A549 (cell line): Measurements from ENCODE around the gene SBF2. TPM values are rescaled to one million over a fixed set of nuclear protein-coding genes. Genes with fewer than 3 reads are reported as not detected.
A peak's percentile ranks its signal among the peaks of the same experiment; 100 is the strongest.

Experiments used
- ATAC-seq, 2 experiments: fragments of 200-7000 bp in 1 of 2; fragments of >200 bp in 1 of 2; cut with Nextera tagmentation in 1 of 2; cut with Tn5 transposase in 1 of 2; 3 replicates each; pipeline versions ENCODE4 v1.8.0 to v1.9.1; 2018 to 2020; ENCODE audit warnings: mild to moderate bottlenecking in 1 of 2, moderate library complexity in 1 of 2
- CTCF ChIA-PET: fragments of 300-600 bp; sonication (Branson Sonifier 250); formaldehyde crosslinking; extraction: SDS; loops from one replicate; lab custom pipeline; 2021; ENCODE audit warnings: antibody characterized with exemption, inconsistent platforms; lab: Yijun Ruan, JAX
- POLR2A ChIA-PET: fragments of 350-600 bp; formaldehyde crosslinking; extraction: SDS; loops from one replicate; lab custom pipeline; 2021; ENCODE audit warnings: antibody characterized with exemption, inconsistent platforms; lab: Yijun Ruan, JAX
- DNase-seq, 2 experiments: peaks; one replicate each; pipeline versions ENCODE4 v3.0.0 to v3.0.0-alpha.2; 2011 to 2016; ENCODE audit warnings: low read depth in 1 of 2, low spot score in 1 of 2
- FAIRE-seq: peaks from 2 replicates; lab custom pipeline; 2011; peaks lifted over from hg19 to GRCh38; lab: Jason Lieb, UNC
- H3K27ac ChIP-seq, 2 experiments: fragments of >200 bp; sonication (Bioruptor Twin); formaldehyde crosslinking; 3 replicates each; pipeline ENCODE4 v1.5.1; 2016 to 2017
- H3K4me1 ChIP-seq: fragments of >200 bp; sonication (Bioruptor Twin); formaldehyde crosslinking; 3 replicates; pipeline ENCODE4 v1.6.1; 2016
- H3K4me2 ChIP-seq: fragments of >200 bp; sonication (Bioruptor Twin); formaldehyde crosslinking; 3 replicates; pipeline ENCODE4 v1.6.1; 2016
- H3K4me3 ChIP-seq: fragments of >200 bp; sonication (Bioruptor Twin); formaldehyde crosslinking; 3 replicates; pipeline ENCODE4 v1.5.1; 2016
- H3K9me3 ChIP-seq: fragments of >200 bp; sonication (Bioruptor Twin); formaldehyde crosslinking; 3 replicates; pipeline ENCODE4 v1.6.1; 2016
- ATOH8 ChIP-seq: fragments of 250-450 bp; sonication (Bioruptor Pico); IDR thresholded peaks from 2 replicates; pipeline ENCODE4 v1.5.0; 2020; ENCODE audit warnings: low read depth, mild to moderate bottlenecking, moderate library complexity
- CBX8 ChIP-seq: fragments of 200-600 bp; sonication (generic); IDR thresholded peaks from 2 replicates; pipeline ENCODE4 v1.6.1; 2016
- CEBPB ChIP-seq, 2 experiments: fragments of >200 bp in 1 of 2; sonication (Bioruptor Twin) in 1 of 2; formaldehyde crosslinking in 1 of 2; IDR thresholded peaks; 2 replicates each; pipeline ENCODE4 v1.6.1; 2012 to 2016
- CHD2 ChIP-seq: fragments of 150-350 bp; IDR thresholded peaks from 2 replicates; pipeline ENCODE4 v1.6.1; 2014; ENCODE audit warnings: low read length; ENCODE audit not compliant: partially characterized antibody
- CTCF ChIP-seq: fragments of >200 bp; sonication (Bioruptor Twin); formaldehyde crosslinking; IDR thresholded peaks from 3 replicates; pipeline ENCODE4 v1.5.1; 2016
- EHMT2 ChIP-seq: fragments of 200-600 bp; sonication (generic); IDR thresholded peaks from 2 replicates; pipeline ENCODE4 v1.6.1; 2016; ENCODE audit warnings: antibody characterized with exemption, low read depth, mild to moderate bottlenecking, moderate library complexity
- ELK1 ChIP-seq: fragments of 150-350 bp; IDR thresholded peaks from 2 replicates; pipeline ENCODE4 v1.6.1; 2014; ENCODE audit warnings: low read depth, mild to moderate bottlenecking, low read length
- EP300 ChIP-seq, 2 experiments: fragments of >200 bp; sonication (Bioruptor Twin); formaldehyde crosslinking; IDR thresholded peaks; 2 replicates in 1 of 2; 3 replicates in 1 of 2; pipeline ENCODE4 v1.6.1; 2016 to 2017
- FOXS1 ChIP-seq: fragments of 250-450 bp; sonication (Bioruptor Pico); IDR thresholded peaks from 2 replicates; pipeline ENCODE4 v1.5.0; 2020; ENCODE audit warnings: mild to moderate bottlenecking, moderate library complexity
- HOXA7 ChIP-seq: fragments of 250-450 bp; sonication (Bioruptor Pico); IDR thresholded peaks from 2 replicates; pipeline ENCODE4 v1.5.0; 2020; ENCODE audit warnings: mild to moderate bottlenecking, moderate library complexity
- KDM5A ChIP-seq: fragments of 200-600 bp; sonication (generic); IDR thresholded peaks from 2 replicates; pipeline ENCODE4 v1.6.1; 2016; ENCODE audit warnings: antibody characterized with exemption, mild to moderate bottlenecking
- MAX ChIP-seq: IDR thresholded peaks from 2 replicates; pipeline ENCODE4 v1.6.1; 2012
- MAZ ChIP-seq: fragments of 150-350 bp; IDR thresholded peaks from 2 replicates; pipeline ENCODE4 v1.6.1; 2014; ENCODE audit warnings: antibody characterized with exemption, low read depth, low read length, borderline replicate concordance
- NFE2L2 ChIP-seq: fragments of 150-350 bp; conservative IDR thresholded peaks from 2 replicates; pipeline ENCODE4 v1.6.1; 2014; ENCODE audit warnings: low read length
- NR3C1 ChIP-seq: fragments of >200 bp; sonication (Bioruptor Twin); formaldehyde crosslinking; IDR thresholded peaks from 3 replicates; pipeline ENCODE4 v1.6.1; 2017
- PBX3 ChIP-seq: IDR thresholded peaks from 2 replicates; pipeline ENCODE4 v1.6.1; 2012
- POLR2A ChIP-seq: IDR thresholded peaks from 2 replicates; pipeline ENCODE4 v1.6.1; 2012; ENCODE audit warnings: mild to moderate bottlenecking, low read length
- POLR2AphosphoS2 ChIP-seq: conservative IDR thresholded peaks from 2 replicates; pipeline ENCODE4 v1.6.1; 2012; ENCODE audit warnings: low read length, improper control_type of control experiment, inconsistent platforms
- RAD21 ChIP-seq, 2 experiments: fragments of >200 bp in 1 of 2; sonication (Bioruptor Twin) in 1 of 2; formaldehyde crosslinking in 1 of 2; IDR thresholded peaks in 1 of 2; conservative IDR thresholded peaks in 1 of 2; 2 replicates in 1 of 2; 3 replicates in 1 of 2; pipeline ENCODE4 v1.6.1; 2012 to 2018; ENCODE audit warnings: inconsistent platforms in 1 of 2
- RCOR1 ChIP-seq: fragments of 150-350 bp; IDR thresholded peaks from 2 replicates; pipeline ENCODE4 v1.6.1; 2014; ENCODE audit warnings: antibody characterized with exemption, low read length, low read depth
- REST ChIP-seq: fragments of 200-600 bp; sonication (generic); IDR thresholded peaks from 2 replicates; pipeline ENCODE4 v1.6.1; 2016; ENCODE audit warnings: antibody characterized with exemption, mild to moderate bottlenecking, moderate library complexity
- SMC3 ChIP-seq: fragments of >200 bp; sonication (Bioruptor Twin); formaldehyde crosslinking; IDR thresholded peaks from 3 replicates; pipeline ENCODE4 v1.6.1; 2018; ENCODE audit warnings: inconsistent platforms
- TFCP2L1 ChIP-seq: fragments of 250-450 bp; sonication (Bioruptor Pico); IDR thresholded peaks from 2 replicates; pipeline ENCODE4 v1.5.0; 2021; ENCODE audit warnings: mild to moderate bottlenecking
- WGBS: methylation state at CpG from one replicate; pipeline ENCODE4 v1.1.6; 2017; ENCODE audit errors: missing lambda C conversion rate; 5-methylcytosine and 5-hydroxymethylcytosine counted together
- polyA plus RNA-seq, 4 experiments: library from polyadenylated mRNA; depleted of rRNA in 3 of 4; stranded (reverse); fragments of >200 nt; fragmentation: RNase III in 1 of 4; extraction: RNeasy Plus Mini Kit Qiagen cat#74134 plus additional on column Dnase treatment in 1 of 4; gene quantifications; 2 replicates in 3 of 4; 3 replicates in 1 of 4; pipeline ENCODE4 v1.2.3, GENCODE V29; 2011 to 2017

SBF2 gene
- polyA plus RNA-seq, 2 of the 4 experiments (the other 2 are of a cell fraction), result 11.1 to 49.6 TPM

- ChIA-PET CTCF (interaction anchor here (0.6 kb wide), 1 partner anchor 14 kb away, joined by 3 read pairs; no protein-coding TSS in a partner anchor), POLR2A (no interaction called here)
- no peak overlapping the region for H3K27ac ChIP-seq
- TF ChIP-seq EHMT2 (0 out of 2 replicates have a peak, but pooled peaks have one; percentile 43), EP300 (IDR thresholded peaks at IDR 0.05) (no peak), RCOR1 (no peak)
- ATAC-seq, result no peak
- FAIRE-seq, result no peak
- 92% methylated on average over 4 of the region's 4 CpGs for WGBS
- peaks cover 31% of the 10 kb centered on the region for H3K4me1 ChIP-seq
- H3K4me2 ChIP-seq, result no peak overlapping the region
- DNase-seq, result no peak
- no peaks in the 10 kb centered on the region for H3K9me3 ChIP-seq
- H3K4me3 ChIP-seq, result no peak overlapping the region
Observed at GRCh38 chr11:9772218-9772617, 521.8 kb downstream of the SBF2 start.

GRCh38 chr11:9771071-9771511 is 522.9 kb downstream of the SBF2 start:
- H3K4me2 ChIP-seq, result no peak overlapping the region
- peaks cover 24% of the 10 kb centered on the region for H3K4me1 ChIP-seq
- ATAC-seq (no peak), DNase-seq (no peak)
- H3K4me3 ChIP-seq, result no peak overlapping the region
- H3K9me3 ChIP-seq, result no peaks in the 10 kb centered on the region
- WGBS, result 91% methylated on average over 1 of the region's 1 CpG
- TF ChIP-seq NR3C1, result no peak
- TF ChIP-seq EP300 (IDR thresholded peaks at IDR 0.05), result no peak
- TF ChIP-seq HOXA7 (CRISPR knock-in tag), result no peak
- TF ChIP-seq RCOR1, result no peak
- no peak for TF ChIP-seq NFE2L2
- no peak for TF ChIP-seq FOXS1
- TF ChIP-seq CTCF, result no peak
- TF ChIP-seq MAZ, result no peak
- TF ChIP-seq, all 56 proteins: peak for 0
- ChIA-PET CTCF (no interaction called here), POLR2A (no interaction called here)
- no peak for FAIRE-seq
- H3K27ac ChIP-seq, result no peak overlapping the region

- POLR2A ChIA-PET, result no interaction called here
- no peak for FAIRE-seq
- CTCF ChIA-PET, result interaction anchor here (1.0 kb wide), 1 partner anchor 10 kb away, joined by 4 read pairs; no protein-coding TSS in a partner anchor
Observed at GRCh38 chr11:9769621-9770020, 524.4 kb downstream of the SBF2 start.

More at GRCh38 chr11:9769621-9770020, 524.4 kb downstream of the SBF2 start:
- no peak overlapping the region for H3K4me3 ChIP-seq
- H3K9me3 ChIP-seq, result no peaks in the 10 kb centered on the region
- ATAC-seq (no peak), DNase-seq (no peak)
- 75% methylated on average over 4 of the region's 4 CpGs for WGBS
- H3K4me2 ChIP-seq, result no peak overlapping the region
- H3K4me1 ChIP-seq, result peaks cover 15% of the 10 kb centered on the region; the same call in 2 of the 3 replicates
- H3K27ac ChIP-seq, result no peak overlapping the region
- no peak for TF ChIP-seq CBX8
- TF ChIP-seq SMC3, result no peak
- TF ChIP-seq PBX3, result no peak
- no peak for TF ChIP-seq REST
- TF ChIP-seq CEBPB (IDR thresholded peaks at IDR 0.05), result no peak
- TF ChIP-seq TFCP2L1 (CRISPR knock-in tag), result no peak
- no peak for TF ChIP-seq ATOH8 (CRISPR knock-in tag)
- no peak for TF ChIP-seq KDM5A
- no peak for TF ChIP-seq CHD2
- no peak for TF ChIP-seq ELK1
- TF ChIP-seq FOXS1, result no peak
- no peak for TF ChIP-seq MAX
- no peak for TF ChIP-seq RAD21 (conservative IDR thresholded peaks at IDR 0.05 in 1 of 2, IDR thresholded peaks at IDR 0.05 in 1 of 2)
- no peak for TF ChIP-seq POLR2AphosphoS2
- TF ChIP-seq POLR2A, result no peak
